Colonic mucosa (tissue), 4 donors: ENCODE measurements around the gene DTX3L. TPM values are rescaled to one million over a fixed set of nuclear protein-coding genes. Genes with fewer than 3 reads are reported as not detected.

ENCODE experiments used
- DNase-seq: peaks from one replicate; pipeline ENCODE4 v3.0.0-alpha.2; 2020
- H3K27ac ChIP-seq: fragments of 200-600 bp; one replicate; pipeline ENCODE4 v1.8.0; 2021
- H3K27me3 ChIP-seq: fragments of 200-600 bp; one replicate; pipeline ENCODE4 v1.8.0; 2021
- H3K36me3 ChIP-seq: fragments of 200-600 bp; one replicate; pipeline ENCODE4 v1.8.0; 2021
- H3K4me1 ChIP-seq: fragments of 200-600 bp; one replicate; pipeline ENCODE4 v1.8.0; 2021; ENCODE audit warnings: mild to moderate bottlenecking
- H3K4me3 ChIP-seq: fragments of 200-600 bp; one replicate; pipeline ENCODE4 v1.8.0; 2021
- H3K9ac ChIP-seq, 2 donors: one replicate each; pipeline ENCODE4 v1.7.0; 2013; ENCODE audit warnings: control low read depth in 2 of 2, low read depth in 2 of 2, low read length in 2 of 2
- H3K9me3 ChIP-seq: fragments of 200-600 bp; one replicate; pipeline ENCODE4 v1.8.0; 2021
- CTCF ChIP-seq: fragments of 200-600 bp; IDR thresholded peaks from one replicate; pipeline ENCODE4 v1.8.0; 2022; ENCODE audit warnings: antibody characterized with exemption, mild to moderate bottlenecking
- intact Hi-C: fragments of 100-400 bp; cut with DNase I; formaldehyde crosslinking; loops from one replicate; pipeline ENCODE4 v1.14.1; 2022
- total RNA-seq, 2 donors: library from RNA; stranded (reverse); fragmentation: NEBNext Ultra II Directional in 1 of 2; extraction: Animal tissue kit (Norgen Biotek cat#: 25700) in 1 of 2; gene quantifications; one replicate each; pipeline ENCODE4 v1.2.1, GENCODE V29; 2021
- donor health status: healthy.
- donor health status: DM: no; HTN: no; CAD: no.
- donor health status: DM: no; HTN: no; CAD: no.

DTX3L gene
- total RNA-seq, 2 donors from 2014 or later = 44.0 to 46.4 TPM

- no peak for TF ChIP-seq CTCF
- Histone ChIP-seq H3K27ac (no peak overlapping the region), H3K9ac (no peak overlapping the region), H3K4me1 (no peaks in the 10 kb centered on the region), H3K36me3 (no peaks in the 10 kb centered on the region), H3K27me3 (no peaks in the 10 kb centered on the region), H3K4me3 (no peak overlapping the region), H3K9me3 (peaks cover 4% of the 10 kb centered on the region)
- no peak for DNase-seq
- intact Hi-C loops = no loop called here
These were observed 17.5 kb downstream of the DTX3L start for GRCh38 chr3:122581622-122582021.

- Histone ChIP-seq H3K4me3 (no peak overlapping the region), H3K36me3 (no peaks in the 10 kb centered on the region), H3K4me1 (no peaks in the 10 kb centered on the region), H3K9me3 (peaks cover 4% of the 10 kb centered on the region), H3K9ac (no peak overlapping the region), H3K27me3 (no peaks in the 10 kb centered on the region), H3K27ac (no peak overlapping the region)
- TF ChIP-seq CTCF = no peak
- intact Hi-C loops = no loop called here
- no peak for DNase-seq
These were observed 18.3 kb downstream of the DTX3L start for GRCh38 chr3:122582390-122582789.

GRCh38 chr3:122586098-122586497 lies 22.0 kb downstream of the DTX3L start:
- Histone ChIP-seq H3K27ac (no peak overlapping the region), H3K9ac (no peak overlapping the region), H3K4me1 (no peaks in the 10 kb centered on the region), H3K27me3 (no peaks in the 10 kb centered on the region), H3K4me3 (no peak overlapping the region), H3K36me3 (no peaks in the 10 kb centered on the region), H3K9me3 (peaks cover 4% of the 10 kb centered on the region)
- TF ChIP-seq CTCF = no peak
- DNase-seq = no peak
- intact Hi-C loops = no loop called here

- no peak for TF ChIP-seq CTCF
- Histone ChIP-seq H3K9ac (no peak overlapping the region), H3K27ac (no peak overlapping the region), H3K27me3 (no peaks in the 10 kb centered on the region), H3K4me1 (no peaks in the 10 kb centered on the region), H3K36me3 (no peaks in the 10 kb centered on the region), H3K9me3 (peaks cover 4% of the 10 kb centered on the region), H3K4me3 (no peak overlapping the region)
- no peak for DNase-seq
- intact Hi-C loops = no loop called here
These were observed 22.8 kb downstream of the DTX3L start for GRCh38 chr3:122586773-122587485.

- H3K4me3 ChIP-seq = no peak overlapping the region
- no peak overlapping the region for H3K27ac ChIP-seq
- DNase-seq = no peak
- no peaks in the 10 kb centered on the region for H3K36me3 ChIP-seq
- no peaks in the 10 kb centered on the region for H3K9me3 ChIP-seq
- intact Hi-C loops = no loop called here
- TF ChIP-seq CTCF = no peak
- no peaks in the 10 kb centered on the region for H3K4me1 ChIP-seq
- H3K27me3 ChIP-seq = no peaks in the 10 kb centered on the region
- no peak overlapping the region for H3K9ac ChIP-seq
These were observed 23.4 kb downstream of the DTX3L start for GRCh38 chr3:122587572-122587971.
